Stimulated activated CD8-positive, alpha-beta memory T cell treated with anti-CD3 and anti-CD28 coated beads, Interleukin-7, amount 100 ng/mL, for 1 hour (primary cell): ENCODE measurements around the gene PLEKHG4B.

ENCODE experiments used
- DNase-seq, 2 donors: peaks; one replicate each; pipeline ENCODE4 v3.0.0-alpha.2; 2020; ENCODE audit warnings: low read depth in 2 of 2

PLEKHG4B gene

GRCh38 chr5:171801-172331, 79.9 kb downstream of the PLEKHG4B start:
- DNase-seq, result no peak

GRCh38 chr5:172421-172820, 80.5 kb downstream of the PLEKHG4B start:
- no peak for DNase-seq

GRCh38 chr5:172841-173251, 80.9 kb downstream of the PLEKHG4B start:
- no peak for DNase-seq

- no peak for DNase-seq
Observed at GRCh38 chr5:173392-174290, 81.7 kb downstream of the PLEKHG4B start.

GRCh38 chr5:174291-174600, 82.3 kb downstream of the PLEKHG4B start:
- DNase-seq, result no peak

GRCh38 chr5:174876-175465, 83.0 kb downstream of the PLEKHG4B start:
- DNase-seq, result no peak

- no peak for DNase-seq
Observed at GRCh38 chr5:176296-176823, 84.4 kb downstream of the PLEKHG4B start.

GRCh38 chr5:178110-178509, 86.1 kb downstream of the PLEKHG4B start:
- DNase-seq, result no peak

GRCh38 chr5:179401-179800, 87.4 kb downstream of the PLEKHG4B start:
- DNase-seq, result no peak

- no peak for DNase-seq
Observed at GRCh38 chr5:180286-180918, 88.4 kb downstream of the PLEKHG4B start.

GRCh38 chr5:181160-181559, 89.2 kb downstream of the PLEKHG4B start:
- no peak for DNase-seq

- DNase-seq, result no peak
Observed at GRCh38 chr5:181566-181965, 89.6 kb downstream of the PLEKHG4B start.

GRCh38 chr5:182126-182525, 90.2 kb downstream of the PLEKHG4B start:
- DNase-seq, result no peak

- no peak for DNase-seq
Observed at GRCh38 chr5:184471-184870, 92.5 kb downstream of the PLEKHG4B start.

GRCh38 chr5:185095-186070, 93.4 kb downstream of the PLEKHG4B start:
- DNase-seq, result no peak

- no peak for DNase-seq
Observed at GRCh38 chr5:186091-187041, 94.4 kb downstream of the PLEKHG4B start.

- no peak for DNase-seq
Observed at GRCh38 chr5:187042-187431, 95.1 kb downstream of the PLEKHG4B start.

- no peak for DNase-seq
Observed at GRCh38 chr5:187617-188451, 95.9 kb downstream of the PLEKHG4B start.
